Amniotic stem cell (primary cell): ENCODE data around the gene POU2F1.

Source experiments
- DNase-seq: peaks from one replicate; lab custom pipeline; 2025; lab: John Stamatoyannopoulos, UW

Gene POU2F1

GRCh38 chr1:167467126-167467710 lies 246.5 kb downstream of the POU2F1 start:
- no peak for DNase-seq

GRCh38 chr1:167467752-167468151 lies 247.1 kb downstream of the POU2F1 start:
- DNase-seq, result no peak

GRCh38 chr1:167469280-167469965 lies 248.7 kb downstream of the POU2F1 start:
- no peak for DNase-seq

DNA sequence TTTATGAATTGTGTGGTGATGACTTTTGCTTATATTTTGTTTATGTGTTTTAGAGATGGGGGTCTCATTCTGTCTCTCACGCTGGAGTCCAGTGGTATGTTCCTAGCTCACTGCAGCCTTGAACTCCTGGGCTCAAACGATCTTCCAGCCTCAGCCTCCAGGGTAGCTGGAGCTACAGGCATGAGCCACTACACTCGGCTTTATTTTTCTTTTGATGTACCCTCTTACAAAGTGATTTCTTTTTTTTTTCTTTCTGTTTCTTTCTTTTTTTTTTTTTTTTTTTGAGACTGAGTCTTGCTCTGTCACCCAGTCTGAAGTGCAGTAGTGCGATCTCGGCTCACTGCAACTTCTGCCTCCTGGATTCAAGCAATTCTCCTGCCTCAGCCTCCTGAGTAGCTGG lies 250.9 kb downstream of the POU2F1 start:
- no peak for DNase-seq

GRCh38 chr1:167472752-167473521 lies 252.3 kb downstream of the POU2F1 start:
- DNase-seq, result no peak

DNA sequence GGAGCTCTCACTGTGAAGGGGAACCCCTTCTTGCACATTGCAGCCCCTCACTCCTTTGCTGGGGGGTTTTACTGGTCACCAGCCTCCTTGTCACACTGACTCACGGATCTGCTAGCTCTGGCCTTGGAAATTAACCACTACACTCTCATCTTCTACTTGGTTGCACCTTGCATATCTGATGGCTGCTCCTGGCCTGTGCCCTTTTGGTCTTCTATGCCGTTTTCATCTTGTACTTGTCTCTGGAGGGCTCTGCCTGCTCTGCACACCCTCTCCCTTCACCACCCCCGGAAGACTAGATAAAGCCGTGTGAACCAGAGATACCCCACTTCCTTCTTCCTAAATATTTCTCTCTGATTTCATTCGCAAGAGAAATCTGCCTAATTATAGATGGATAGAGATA lies 253.1 kb downstream of the POU2F1 start:
- DNase-seq, result no peak

GRCh38 chr1:167474191-167474641 lies 253.5 kb downstream of the POU2F1 start:
- no peak for DNase-seq

DNA sequence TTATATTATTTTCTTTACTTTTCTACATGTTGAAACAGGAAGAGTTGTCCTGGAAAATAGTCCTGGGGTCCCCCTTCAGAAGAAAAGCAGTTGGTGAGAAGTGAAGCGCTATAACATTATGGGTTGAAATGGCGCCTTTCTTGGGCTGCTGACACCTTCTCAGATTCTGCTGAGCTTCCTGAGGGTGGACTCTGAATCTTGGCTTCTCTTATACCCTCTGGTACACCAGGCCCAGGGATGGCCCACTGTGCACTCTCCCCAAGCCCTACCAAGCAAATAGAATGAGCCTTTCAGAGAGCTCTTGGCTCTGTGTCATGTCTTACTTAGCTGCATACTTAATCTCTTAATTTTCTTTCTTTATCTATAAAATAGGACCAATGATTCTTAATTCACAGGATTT lies 255.4 kb downstream of the POU2F1 start:
- DNase-seq, result no peak
